Upper lobe of right lung (tissue), 1 donor: Measurements from ENCODE around the gene MEIS1. TPM values are rescaled to one million over a fixed set of nuclear protein-coding genes. Genes with fewer than 3 reads are reported as not detected.

Source experiments
- ATAC-seq: fragments of 200-7000 bp; cut with Tn5 transposase; one replicate; pipeline ENCODE4 v1.9.1; 2020; ENCODE audit warnings: mild to moderate bottlenecking, moderate library complexity
- DNase-seq: peaks from one replicate; pipeline ENCODE4 v3.0.0-alpha.2; 2020
- H3K27ac ChIP-seq: fragments of 200-600 bp; one replicate; pipeline ENCODE4 v1.8.0; 2022
- H3K27me3 ChIP-seq: fragments of 200-600 bp; one replicate; pipeline ENCODE4 v1.8.0; 2022; ENCODE audit warnings: mild to moderate bottlenecking
- H3K36me3 ChIP-seq: fragments of 200-600 bp; one replicate; pipeline ENCODE4 v1.8.0; 2022
- H3K4me1 ChIP-seq: fragments of 200-600 bp; one replicate; pipeline ENCODE4 v1.8.0; 2022
- H3K4me3 ChIP-seq: fragments of 200-600 bp; one replicate; pipeline ENCODE4 v1.8.0; 2022; ENCODE audit warnings: mild to moderate bottlenecking
- H3K9me3 ChIP-seq: fragments of 200-600 bp; one replicate; pipeline ENCODE4 v1.8.0; 2022
- intact Hi-C: fragments of 100-400 bp; cut with DNase I; formaldehyde crosslinking; loops from one replicate; pipeline ENCODE4 v1.11.0; 2022
- total RNA-seq: library from RNA; stranded (reverse); fragmentation: NEBNext Ultra II Directional; extraction: Animal tissue kit (Norgen Biotek cat#: 25700); gene quantifications from one replicate; pipeline ENCODE4 v1.2.1, GENCODE V29; 2021
- TF ChIP-seq, protein P1 (sequence below): fragments of 200-600 bp; IDR thresholded peaks from one replicate; pipeline ENCODE4 v1.8.0; 2022; ENCODE audit warnings: antibody characterized with exemption
- donor health status: DM: no; HTN: yes; CAD: no; lungs with severe emphysema.

The MEIS1 gene
- total RNA-seq, 1 donor from 2014 or later: 48.0 TPM

DNA sequence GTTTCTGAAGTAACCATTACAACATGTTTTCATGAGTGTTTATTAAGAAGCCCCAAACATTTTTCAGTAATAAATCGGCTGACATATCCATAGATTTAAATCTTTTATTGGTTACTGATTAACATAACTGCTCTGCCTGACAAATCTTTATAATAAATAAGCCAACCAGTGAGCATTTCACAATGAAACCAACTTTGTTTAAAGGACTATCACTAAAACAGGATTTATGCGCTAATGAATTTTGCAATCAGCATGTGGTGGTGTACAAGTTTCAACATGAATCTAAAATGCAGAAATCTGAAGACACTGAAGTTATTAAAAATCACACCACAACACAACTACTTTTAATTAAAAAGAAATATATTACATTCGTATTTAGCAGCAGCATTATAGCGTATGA lies 166.7 kb downstream of the MEIS1 start:
- Histone ChIP-seq H3K27ac (no peak overlapping the region), H3K4me1 (no peaks in the 10 kb centered on the region), H3K36me3 (no peaks in the 10 kb centered on the region), H3K4me3 (no peak overlapping the region), H3K27me3 (no peaks in the 10 kb centered on the region), H3K9me3 (no peaks in the 10 kb centered on the region)
- no peak for DNase-seq
- ATAC-seq: no peak
- TF ChIP-seq, protein P1, sequence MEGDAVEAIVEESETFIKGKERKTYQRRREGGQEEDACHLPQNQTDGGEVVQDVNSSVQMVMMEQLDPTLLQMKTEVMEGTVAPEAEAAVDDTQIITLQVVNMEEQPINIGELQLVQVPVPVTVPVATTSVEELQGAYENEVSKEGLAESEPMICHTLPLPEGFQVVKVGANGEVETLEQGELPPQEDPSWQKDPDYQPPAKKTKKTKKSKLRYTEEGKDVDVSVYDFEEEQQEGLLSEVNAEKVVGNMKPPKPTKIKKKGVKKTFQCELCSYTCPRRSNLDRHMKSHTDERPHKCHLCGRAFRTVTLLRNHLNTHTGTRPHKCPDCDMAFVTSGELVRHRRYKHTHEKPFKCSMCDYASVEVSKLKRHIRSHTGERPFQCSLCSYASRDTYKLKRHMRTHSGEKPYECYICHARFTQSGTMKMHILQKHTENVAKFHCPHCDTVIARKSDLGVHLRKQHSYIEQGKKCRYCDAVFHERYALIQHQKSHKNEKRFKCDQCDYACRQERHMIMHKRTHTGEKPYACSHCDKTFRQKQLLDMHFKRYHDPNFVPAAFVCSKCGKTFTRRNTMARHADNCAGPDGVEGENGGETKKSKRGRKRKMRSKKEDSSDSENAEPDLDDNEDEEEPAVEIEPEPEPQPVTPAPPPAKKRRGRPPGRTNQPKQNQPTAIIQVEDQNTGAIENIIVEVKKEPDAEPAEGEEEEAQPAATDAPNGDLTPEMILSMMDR: no peak
- intact Hi-C loops: no loop called here

DNA sequence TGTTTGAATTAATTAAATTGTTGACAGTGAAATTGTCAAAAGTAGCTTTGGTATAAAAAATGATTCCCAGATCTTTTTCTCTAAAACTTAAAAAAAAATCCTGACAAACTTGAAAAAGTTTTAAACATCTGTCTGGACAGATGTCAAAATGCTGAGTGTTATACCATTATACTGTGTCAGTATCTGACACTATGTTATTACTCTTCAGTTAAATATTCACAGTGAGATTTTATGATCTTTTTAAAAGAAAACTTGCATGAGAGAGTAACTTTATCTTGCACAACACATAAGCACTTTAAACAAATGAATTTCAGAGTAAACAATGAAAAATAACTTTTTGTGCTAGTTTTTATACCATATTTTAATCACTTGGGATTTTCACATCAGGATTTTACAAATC lies 167.4 kb downstream of the MEIS1 start:
- H3K27me3 ChIP-seq: no peaks in the 10 kb centered on the region
- H3K4me1 ChIP-seq: no peaks in the 10 kb centered on the region
- DNase-seq: no peak
- H3K4me3 ChIP-seq: no peak overlapping the region
- H3K9me3 ChIP-seq: no peaks in the 10 kb centered on the region
- no peaks in the 10 kb centered on the region for H3K36me3 ChIP-seq
- no peak for ATAC-seq
- H3K27ac ChIP-seq: no peak overlapping the region
- intact Hi-C loops: no loop called here
- TF ChIP-seq, protein P1: no peak

DNA sequence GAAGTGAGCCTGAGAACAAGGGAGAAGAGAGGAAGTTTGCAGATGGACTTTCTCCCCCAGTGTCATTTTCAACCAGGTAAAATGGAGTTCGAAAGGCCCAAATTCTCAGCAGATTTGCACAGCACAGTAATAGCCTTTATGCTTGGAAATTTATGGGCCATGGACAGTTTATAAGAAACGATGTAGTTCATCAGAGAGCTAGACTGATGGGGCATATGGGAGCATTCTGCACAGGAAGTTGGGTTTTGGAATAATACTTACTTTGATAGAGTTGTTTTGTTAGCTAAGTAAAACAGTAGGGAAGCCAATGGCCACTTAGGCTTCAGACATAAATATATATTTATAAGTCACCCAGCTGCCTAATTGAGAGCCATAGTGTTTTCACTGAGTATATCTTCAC lies 169.4 kb downstream of the MEIS1 start:
- TF ChIP-seq, protein P1: no peak
- DNase-seq (no peak), ATAC-seq (no peak)
- Histone ChIP-seq H3K36me3 (no peaks in the 10 kb centered on the region), H3K9me3 (no peaks in the 10 kb centered on the region), H3K27ac (no peak overlapping the region), H3K4me3 (no peak overlapping the region), H3K4me1 (no peaks in the 10 kb centered on the region), H3K27me3 (no peaks in the 10 kb centered on the region)
- intact Hi-C loops: no loop called here

DNA sequence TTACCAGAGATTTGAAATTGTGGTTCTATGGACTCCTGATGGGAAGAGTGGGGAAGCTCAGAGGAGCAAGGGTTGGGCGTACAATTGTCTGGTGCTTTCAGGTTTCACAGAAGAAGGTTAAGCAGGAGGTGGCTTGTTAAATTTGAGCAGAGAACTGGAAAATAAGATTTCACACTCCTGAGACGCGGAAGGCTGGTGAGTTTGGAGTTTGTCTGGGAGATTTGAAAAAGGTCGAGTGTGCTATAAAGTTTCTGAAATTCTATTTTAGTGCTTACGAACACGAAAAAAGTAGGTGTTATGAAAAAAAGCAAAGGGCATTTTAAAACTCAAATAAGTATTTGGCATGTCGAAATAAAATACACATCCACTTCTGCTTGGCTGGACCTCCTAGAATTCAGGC lies 170.1 kb downstream of the MEIS1 start:
- intact Hi-C loops: no loop called here
- DNase-seq (no peak), ATAC-seq (no peak)
- Histone ChIP-seq H3K4me1 (no peaks in the 10 kb centered on the region), H3K4me3 (no peak overlapping the region), H3K36me3 (no peaks in the 10 kb centered on the region), H3K9me3 (no peaks in the 10 kb centered on the region), H3K27ac (no peak overlapping the region), H3K27me3 (no peaks in the 10 kb centered on the region)
- TF ChIP-seq, protein P1: no peak

DNA sequence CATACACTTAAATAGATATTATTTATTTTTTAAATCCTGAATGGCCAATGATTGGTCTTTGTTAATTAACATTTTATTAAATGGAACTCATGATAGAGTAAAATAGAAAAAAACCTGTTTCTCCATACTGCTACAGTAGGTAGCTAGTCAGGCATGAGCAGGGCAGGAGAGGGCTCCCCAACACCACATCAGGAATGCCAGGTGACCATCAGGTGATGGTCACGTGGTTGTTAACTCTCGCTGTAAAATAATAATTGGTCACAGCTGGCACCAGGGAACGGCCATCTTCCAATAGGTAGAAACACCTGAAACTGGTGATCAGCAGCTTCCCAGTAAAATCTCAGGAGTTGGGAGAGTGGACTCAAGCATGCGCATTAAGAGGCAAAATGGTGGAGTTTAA lies 172.2 kb downstream of the MEIS1 start:
- no peak for ATAC-seq
- TF ChIP-seq, protein P1: no peak
- intact Hi-C loops: no loop called here

More for the DNA sequence above, 172.2 kb downstream of the MEIS1 start:
- Histone ChIP-seq H3K4me1 (no peaks in the 10 kb centered on the region), H3K27ac (no peak overlapping the region), H3K4me3 (no peak overlapping the region), H3K9me3 (no peaks in the 10 kb centered on the region), H3K27me3 (no peaks in the 10 kb centered on the region), H3K36me3 (no peaks in the 10 kb centered on the region)
- no peak for DNase-seq
